Activated T-cell treated with anti-CD3 and anti-CD28 coated beads, Interleukin-2, amount 50 U/mL, for 24 hours (primary cell): ENCODE results near the gene ADGRE2.
"Not testable (repeated sequence)": the region's sequence is repeated elsewhere in the genome, so short reads cannot be mapped to it uniquely, and the experiment has no call there.

ENCODE experiments used
- DNase-seq: peaks from one replicate; pipeline ENCODE4 v3.0.0-alpha.2; 2020
- H3K27ac Mint-ChIP-seq: 2 replicates; pipeline ENCODE4 v1.8.0; 2020; ENCODE audit warnings: mild to moderate bottlenecking, mixed read lengths
- H3K27me3 Mint-ChIP-seq: 2 replicates; pipeline ENCODE4 v1.8.0; 2020; ENCODE audit warnings: mixed read lengths
- H3K36me3 Mint-ChIP-seq: 2 replicates; pipeline ENCODE4 v1.8.0; 2020; ENCODE audit warnings: low read depth, mixed read lengths
- H3K4me1 Mint-ChIP-seq: 2 replicates; pipeline ENCODE4 v1.8.0; 2020; ENCODE audit warnings: low read depth, mixed read lengths
- H3K4me3 Mint-ChIP-seq: 2 replicates; pipeline ENCODE4 v1.8.0; 2020; ENCODE audit warnings: mild to moderate bottlenecking, moderate library complexity, mixed read lengths
- H3K9me3 Mint-ChIP-seq: 2 replicates; pipeline ENCODE4 v1.8.0; 2020; ENCODE audit warnings: mixed read lengths

The ADGRE2 gene

DNA sequence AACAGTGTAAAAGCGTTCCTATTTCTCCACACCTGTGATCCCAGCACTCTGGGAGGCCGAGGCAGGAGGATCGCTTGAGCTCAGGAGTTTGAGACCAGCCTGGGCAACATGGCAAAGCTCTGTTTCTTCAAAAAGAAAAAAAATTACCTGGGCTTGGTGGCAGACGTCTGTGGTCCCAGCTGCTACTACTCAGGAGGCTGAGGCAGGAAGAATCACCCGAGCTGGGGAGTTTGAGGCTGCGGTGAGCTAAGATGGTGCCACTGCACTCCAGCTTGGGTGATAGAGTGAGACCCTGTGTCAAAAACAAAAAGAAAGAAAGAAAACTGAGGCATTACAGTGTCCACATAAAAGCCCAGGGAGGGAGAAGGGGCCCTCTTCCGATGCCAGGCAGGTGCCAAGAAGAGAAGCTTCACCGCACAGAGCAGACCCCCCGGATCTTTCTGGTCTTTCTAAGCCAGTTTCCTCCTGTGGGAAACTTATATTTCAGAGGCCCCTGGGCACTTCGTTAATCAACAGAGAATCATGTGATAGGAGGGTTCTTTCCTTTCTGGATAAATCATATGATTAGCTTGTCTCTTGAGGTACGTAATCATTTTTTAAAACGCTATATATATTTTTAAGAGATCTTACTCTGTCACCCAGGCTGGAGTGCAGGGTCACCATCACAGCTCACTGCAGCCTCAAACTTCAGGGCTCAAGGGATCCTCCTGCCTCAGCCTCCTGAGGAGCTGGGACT is at the start of gene ADGRE2:
Gene ADGRE2, minus strand, starts transcription at position 451 of the 736 bp plus-strand sequence. CDS start 1,804 bp downstream, outside the sequence.
- peaks cover 13% of the 10 kb centered on the region for H3K4me1 Mint-ChIP-seq
- H3K9me3 Mint-ChIP-seq, H3K27ac Mint-ChIP-seq, H3K36me3 Mint-ChIP-seq, DNase-seq, H3K4me3 Mint-ChIP-seq: not testable (repeated sequence)
- H3K27me3 Mint-ChIP-seq: peaks cover 66% of the 10 kb centered on the region

DNA sequence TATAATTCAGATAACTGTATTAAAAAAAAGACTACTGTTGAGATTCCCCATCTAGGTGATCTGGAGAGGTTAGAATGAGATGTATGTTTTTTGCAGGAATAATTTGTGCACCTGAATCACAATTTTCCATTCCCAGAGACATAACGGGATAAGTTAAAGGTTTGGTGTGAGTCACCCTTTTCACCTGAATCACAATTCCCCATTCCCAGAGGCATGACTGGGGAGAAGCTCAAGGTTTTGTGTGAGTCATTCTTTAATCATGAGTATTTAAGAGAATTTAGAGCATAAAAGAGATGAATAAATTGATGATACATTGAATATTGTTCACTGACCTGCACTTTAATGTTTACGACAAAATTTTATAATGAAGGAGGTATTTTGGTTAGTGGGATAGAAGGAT is 47.6 kb upstream of the ADGRE2 start:
- Mint-ChIP-seq H3K27me3 (peaks cover 60% of the 10 kb centered on the region), H3K27ac (no peak overlapping the region), H3K4me3 (no peak overlapping the region), H3K4me1 (no peaks in the 10 kb centered on the region), H3K9me3 (no peaks in the 10 kb centered on the region), H3K36me3 (no peaks in the 10 kb centered on the region)
- no peak for DNase-seq

DNA sequence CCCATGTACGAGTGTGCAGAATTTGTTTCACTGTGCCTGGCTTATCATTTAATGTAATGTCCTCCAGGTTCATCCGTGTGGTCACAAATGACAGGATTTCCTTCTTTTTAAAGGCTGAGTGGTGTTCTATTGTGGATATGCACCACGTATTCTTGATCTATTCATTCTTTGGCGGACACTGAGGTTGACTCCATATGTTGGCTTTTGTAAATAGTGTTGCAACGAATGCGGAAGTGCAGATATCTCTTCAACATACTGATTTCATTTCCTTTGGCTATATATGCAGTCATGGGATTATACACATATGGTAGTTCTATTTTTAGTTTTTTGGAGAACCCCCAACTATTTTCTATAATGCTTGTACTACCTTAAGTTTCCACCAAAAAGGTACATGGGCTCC is 43.6 kb upstream of the ADGRE2 start:
- H3K36me3 Mint-ChIP-seq: no peaks in the 10 kb centered on the region
- DNase-seq: no peak
- no peaks in the 10 kb centered on the region for H3K4me1 Mint-ChIP-seq
- H3K27ac Mint-ChIP-seq: no peak overlapping the region
- no peak overlapping the region for H3K4me3 Mint-ChIP-seq
- H3K9me3 Mint-ChIP-seq: no peaks in the 10 kb centered on the region
- peaks cover 47% of the 10 kb centered on the region for H3K27me3 Mint-ChIP-seq

DNA sequence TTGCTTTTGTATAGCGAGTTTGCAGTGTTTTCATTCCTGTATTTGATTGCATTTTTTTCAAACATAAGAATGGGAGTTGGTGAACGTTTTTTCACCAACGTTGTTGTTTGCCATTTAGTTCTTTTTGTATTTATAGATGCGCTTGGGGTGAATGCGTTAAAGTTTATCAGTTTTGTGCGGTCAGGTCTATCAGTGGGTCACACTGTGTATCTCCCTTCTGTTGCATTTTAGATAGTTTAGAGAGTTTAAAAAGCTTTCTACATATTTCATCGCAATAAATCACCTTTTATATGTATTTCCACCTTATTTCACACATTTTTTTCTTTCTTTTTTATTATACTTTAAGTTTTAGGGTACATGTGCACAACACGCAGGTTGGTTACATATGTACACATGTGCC is 40.2 kb upstream of the ADGRE2 start:
- no peaks in the 10 kb centered on the region for H3K4me1 Mint-ChIP-seq
- H3K9me3 Mint-ChIP-seq: no peaks in the 10 kb centered on the region
- no peak overlapping the region for H3K27ac Mint-ChIP-seq
- H3K4me3 Mint-ChIP-seq: no peak overlapping the region
- peaks cover 15% of the 10 kb centered on the region for H3K27me3 Mint-ChIP-seq
- DNase-seq: no peak
- H3K36me3 Mint-ChIP-seq: no peaks in the 10 kb centered on the region

DNA sequence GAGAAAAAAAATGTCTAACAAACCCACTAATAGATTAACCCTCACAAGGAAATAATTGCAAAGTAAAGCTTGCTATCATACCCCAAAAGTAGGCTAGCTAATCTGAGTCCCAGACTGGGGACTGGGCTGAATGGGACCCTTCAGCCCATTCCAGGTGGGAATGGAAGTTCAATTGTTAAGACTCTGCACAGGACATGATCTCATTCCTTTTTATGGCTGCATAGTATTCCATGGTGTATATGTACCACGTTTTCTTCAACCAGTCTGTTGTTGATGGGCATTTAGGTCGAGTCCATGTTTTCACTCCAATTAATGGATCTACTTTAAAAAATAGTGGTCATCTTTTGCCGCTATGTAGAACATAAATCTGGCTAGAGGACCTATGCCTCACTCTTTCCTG is 38.7 kb upstream of the ADGRE2 start:
- H3K27ac Mint-ChIP-seq: no peak overlapping the region
- H3K36me3 Mint-ChIP-seq: no peaks in the 10 kb centered on the region
- no peak overlapping the region for H3K4me3 Mint-ChIP-seq
- H3K4me1 Mint-ChIP-seq: no peaks in the 10 kb centered on the region
- no peak for DNase-seq
- peaks cover 9% of the 10 kb centered on the region for H3K27me3 Mint-ChIP-seq
- H3K9me3 Mint-ChIP-seq: no peaks in the 10 kb centered on the region

DNA sequence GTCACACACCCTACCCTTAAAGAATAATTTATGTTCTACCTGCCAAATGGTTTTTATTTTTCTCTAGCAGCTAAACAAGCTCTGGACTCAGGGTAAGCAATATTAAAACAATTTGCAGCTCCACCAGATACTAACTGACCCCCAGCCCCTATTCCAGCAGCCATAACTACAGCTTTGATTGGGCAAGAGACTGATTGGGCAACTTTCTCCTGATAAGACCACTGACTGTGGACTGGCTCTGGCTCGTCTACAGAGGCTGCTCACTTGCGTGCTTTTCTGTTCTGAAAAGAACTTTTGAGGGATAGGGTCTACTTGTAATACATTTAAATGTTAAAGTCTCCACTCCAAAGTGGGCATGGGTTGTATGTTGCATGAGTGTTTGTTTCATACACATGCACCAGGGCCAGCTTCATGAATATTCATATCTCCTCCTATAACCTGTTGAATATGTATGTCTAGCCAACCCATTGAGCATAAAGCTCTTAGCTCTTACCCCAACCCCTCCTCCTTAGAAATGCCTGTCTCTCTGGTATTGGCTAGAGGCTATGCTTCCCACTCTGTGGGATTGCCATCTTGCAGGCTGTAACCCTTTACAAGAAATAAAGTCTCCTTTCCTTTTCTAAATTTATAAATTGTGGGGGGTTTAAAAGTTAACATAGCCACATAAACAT is 36.8 kb upstream of the ADGRE2 start:
- no peak overlapping the region for H3K4me3 Mint-ChIP-seq
- no peak for DNase-seq
- H3K4me1 Mint-ChIP-seq: no peaks in the 10 kb centered on the region
- H3K27me3 Mint-ChIP-seq: no peaks in the 10 kb centered on the region
- H3K27ac Mint-ChIP-seq: no peak overlapping the region
- no peaks in the 10 kb centered on the region for H3K9me3 Mint-ChIP-seq
- no peaks in the 10 kb centered on the region for H3K36me3 Mint-ChIP-seq

DNA sequence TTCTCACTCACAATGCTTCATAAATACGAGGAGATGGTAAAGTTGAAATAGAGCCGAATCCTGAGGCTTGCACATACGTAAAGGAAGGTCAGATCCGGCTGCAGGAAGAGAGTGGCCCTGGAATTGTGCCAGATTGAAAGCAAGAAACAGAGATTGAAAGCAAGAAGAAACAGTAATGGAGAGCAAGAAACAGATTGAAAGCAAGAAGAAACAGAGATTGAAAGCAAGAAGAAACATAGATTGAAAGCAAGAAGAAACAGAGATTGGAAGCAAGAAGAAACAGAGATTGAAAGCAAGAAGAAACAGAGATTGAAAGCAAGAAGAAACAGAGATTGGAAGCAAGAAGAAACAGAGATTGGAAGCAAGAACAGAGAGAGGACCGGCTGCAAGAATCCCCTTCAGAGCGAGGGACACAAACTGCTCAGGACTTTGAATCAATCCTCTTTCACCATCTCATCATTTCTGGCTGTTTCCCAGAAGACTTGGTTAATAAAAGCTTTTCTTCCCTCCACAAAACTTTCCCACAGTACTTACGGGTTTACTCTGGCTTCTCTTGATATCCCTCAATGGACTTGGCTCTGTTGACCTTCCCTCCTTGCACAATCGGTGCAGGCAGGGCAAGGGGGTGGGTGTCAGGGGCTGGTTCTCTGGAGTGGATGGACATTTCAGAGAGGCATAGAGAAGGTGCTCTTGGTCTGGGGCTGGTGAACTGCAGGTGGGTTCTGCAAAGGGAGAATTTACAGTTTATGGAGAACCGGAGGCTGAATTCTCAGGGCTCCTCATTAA is 31.1 kb upstream of the ADGRE2 start:
- H3K9me3 Mint-ChIP-seq: no peaks in the 10 kb centered on the region
- peaks cover 10% of the 10 kb centered on the region for H3K27me3 Mint-ChIP-seq
- peaks cover 2% of the 10 kb centered on the region for H3K4me1 Mint-ChIP-seq
- no peak overlapping the region for H3K4me3 Mint-ChIP-seq
- DNase-seq: no peak
- H3K27ac Mint-ChIP-seq: no peak overlapping the region
- H3K36me3 Mint-ChIP-seq: no peaks in the 10 kb centered on the region

DNA sequence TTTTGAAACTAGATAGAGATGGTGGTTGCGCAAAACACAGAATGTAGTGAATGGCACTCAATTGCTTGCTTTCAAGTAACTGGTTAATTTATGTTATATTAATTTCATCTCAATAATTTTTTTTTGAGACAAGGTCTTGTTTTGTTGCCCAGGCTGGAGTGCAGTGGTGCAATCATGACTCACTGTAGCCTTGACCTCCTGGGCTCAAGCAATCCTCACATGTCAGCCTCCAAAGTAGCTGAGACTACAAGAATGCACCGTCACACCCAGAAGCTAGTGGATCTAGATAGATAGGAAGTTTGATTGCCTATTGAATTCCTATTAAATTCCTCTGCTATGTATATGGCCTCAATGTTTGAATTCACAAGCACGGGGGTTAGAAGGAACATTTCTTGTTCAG is 26.4 kb upstream of the ADGRE2 start:
- Mint-ChIP-seq H3K36me3 (no peaks in the 10 kb centered on the region), H3K4me1 (peaks cover 2% of the 10 kb centered on the region), H3K27me3 (peaks cover 16% of the 10 kb centered on the region), H3K27ac (no peak overlapping the region), H3K4me3 (no peak overlapping the region), H3K9me3 (no peaks in the 10 kb centered on the region)
- DNase-seq: no peak

DNA sequence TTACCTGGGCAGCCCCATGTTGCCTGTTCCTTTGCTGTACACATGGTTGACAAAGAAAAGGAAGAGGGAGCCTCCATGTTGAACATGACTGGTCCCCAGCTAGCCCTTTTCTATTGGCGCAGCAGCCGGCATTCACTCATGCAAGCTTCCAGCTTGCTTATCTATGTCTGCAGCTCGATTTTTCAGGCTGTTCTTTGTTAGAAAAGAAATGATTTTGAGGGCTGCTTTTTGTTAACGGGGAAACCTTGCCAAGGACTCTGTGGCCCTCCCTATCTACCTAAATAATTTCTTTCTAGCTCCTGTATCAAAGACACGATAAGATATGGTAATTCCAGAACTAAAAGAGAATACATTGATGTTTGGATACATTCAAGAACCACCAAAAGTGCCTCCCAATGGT is 20.4 kb upstream of the ADGRE2 start:
- no peak overlapping the region for H3K27ac Mint-ChIP-seq
- H3K4me1 Mint-ChIP-seq: peaks cover 1% of the 10 kb centered on the region
- H3K4me3 Mint-ChIP-seq: no peak overlapping the region
- no peak for DNase-seq
- no peaks in the 10 kb centered on the region for H3K9me3 Mint-ChIP-seq
- no peaks in the 10 kb centered on the region for H3K36me3 Mint-ChIP-seq
- peaks cover 23% of the 10 kb centered on the region for H3K27me3 Mint-ChIP-seq

DNA sequence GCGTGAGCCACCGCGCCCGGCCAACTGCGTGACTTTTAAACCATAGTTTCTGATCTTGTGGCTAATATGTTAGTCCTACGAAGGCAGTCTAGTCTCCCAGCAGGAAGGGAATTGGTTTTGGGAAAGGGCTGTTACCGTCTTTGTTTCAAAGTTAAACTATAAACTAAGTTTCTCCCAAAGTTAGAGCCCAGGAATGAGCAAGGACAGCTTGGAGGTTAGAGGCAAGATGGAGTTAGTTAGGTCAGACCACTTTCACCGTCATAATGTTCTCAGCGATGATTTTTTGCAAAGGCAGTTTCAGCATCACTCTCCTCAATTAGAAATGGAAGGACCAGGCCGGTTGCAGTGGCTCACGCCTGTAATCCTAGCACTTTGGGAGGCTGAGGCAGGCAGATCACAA is 17.7 kb upstream of the ADGRE2 start:
- DNase-seq: no peak
- no peaks in the 10 kb centered on the region for H3K36me3 Mint-ChIP-seq
- H3K4me1 Mint-ChIP-seq: peaks cover 1% of the 10 kb centered on the region
- no peak overlapping the region for H3K27ac Mint-ChIP-seq
- no peaks in the 10 kb centered on the region for H3K9me3 Mint-ChIP-seq
- H3K27me3 Mint-ChIP-seq: peaks cover 31% of the 10 kb centered on the region
- H3K4me3 Mint-ChIP-seq: no peak overlapping the region

DNA sequence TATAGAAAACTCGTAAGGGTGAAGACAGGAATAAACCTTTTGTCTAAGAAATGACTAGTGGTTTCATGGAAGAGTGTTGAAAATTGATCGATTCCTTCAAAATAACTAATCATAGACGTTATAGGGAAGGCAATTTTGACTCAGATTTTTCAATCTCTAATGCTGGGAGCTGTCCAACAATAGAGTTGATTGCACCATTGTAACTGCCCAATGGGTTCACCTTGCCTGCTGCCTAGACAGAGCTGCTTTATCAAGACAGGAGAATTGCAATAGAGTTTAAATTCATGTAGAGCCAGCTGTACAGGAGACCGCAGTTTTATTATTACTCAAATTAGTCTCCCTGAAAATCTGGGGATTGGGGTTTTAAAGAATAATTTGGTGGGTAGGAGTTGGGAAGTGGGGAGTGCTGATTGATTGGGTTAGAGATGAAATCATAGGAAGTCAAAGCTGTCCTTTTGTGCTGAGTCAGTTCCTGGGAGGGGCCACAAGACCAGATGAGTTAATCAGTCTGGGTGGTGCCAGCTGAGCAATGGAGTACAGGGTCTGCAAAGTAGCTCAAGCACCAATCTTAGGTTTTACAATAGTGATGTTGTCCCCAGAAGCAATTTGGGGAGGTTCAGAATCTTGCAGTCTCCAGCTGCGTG is 16.8 kb upstream of the ADGRE2 start:
- Mint-ChIP-seq H3K4me3 (no peak overlapping the region), H3K9me3 (no peaks in the 10 kb centered on the region), H3K4me1 (peaks cover 1% of the 10 kb centered on the region), H3K27me3 (peaks cover 31% of the 10 kb centered on the region), H3K27ac (no peak overlapping the region), H3K36me3 (no peaks in the 10 kb centered on the region)
- no peak for DNase-seq

DNA sequence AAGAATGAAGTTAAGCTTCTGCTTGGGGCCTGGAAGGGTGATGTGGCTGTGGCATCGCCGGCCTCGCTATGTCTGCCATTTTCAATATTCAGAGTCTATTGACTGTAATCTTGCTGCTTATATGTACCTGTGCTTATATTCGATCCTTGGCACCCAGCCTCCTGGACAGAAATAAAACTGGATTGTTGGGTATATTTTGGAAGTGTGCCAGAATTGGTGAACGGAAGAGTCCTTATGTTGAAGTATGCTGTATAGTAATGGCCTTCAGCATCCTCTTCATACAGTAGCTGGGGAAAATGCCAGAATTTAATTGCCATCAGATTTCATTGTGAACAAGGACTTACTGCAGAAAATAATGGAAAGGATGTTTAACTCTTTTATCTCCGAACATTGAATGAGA is 13.9 kb upstream of the ADGRE2 start:
- peaks cover 22% of the 10 kb centered on the region for H3K27me3 Mint-ChIP-seq
- not testable (repeated sequence) for H3K27ac Mint-ChIP-seq, DNase-seq, H3K9me3 Mint-ChIP-seq, H3K36me3 Mint-ChIP-seq, H3K4me1 Mint-ChIP-seq, H3K4me3 Mint-ChIP-seq

DNA sequence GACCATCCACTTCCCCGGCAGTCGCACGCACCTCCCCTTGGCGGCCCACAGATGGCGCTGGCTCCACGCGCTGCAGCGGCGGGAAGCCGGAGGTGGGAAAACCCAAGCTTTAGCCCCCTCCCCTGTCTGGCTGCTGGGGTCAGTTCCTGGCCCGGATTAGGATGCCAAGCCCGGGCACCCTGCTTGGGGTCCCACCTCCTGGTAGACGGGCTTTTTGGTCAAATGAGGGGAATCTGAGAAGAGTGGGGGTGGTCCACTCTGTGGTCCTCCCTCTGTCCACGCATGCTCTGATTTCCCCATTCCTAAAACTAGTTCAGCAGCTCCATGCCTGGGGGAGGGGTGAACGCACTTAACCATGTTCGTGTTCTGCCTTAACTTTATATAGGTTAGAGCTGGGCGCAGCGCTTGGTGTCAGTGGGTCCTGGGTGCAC is 8.1 kb upstream of the ADGRE2 start:
- Mint-ChIP-seq H3K4me1 (peaks cover 23% of the 10 kb centered on the region), H3K36me3 (no peaks in the 10 kb centered on the region), H3K27ac (no peak overlapping the region), H3K4me3 (no peak overlapping the region), H3K27me3 (peaks cover 33% of the 10 kb centered on the region), H3K9me3 (no peaks in the 10 kb centered on the region)
- no peak for DNase-seq

DNA sequence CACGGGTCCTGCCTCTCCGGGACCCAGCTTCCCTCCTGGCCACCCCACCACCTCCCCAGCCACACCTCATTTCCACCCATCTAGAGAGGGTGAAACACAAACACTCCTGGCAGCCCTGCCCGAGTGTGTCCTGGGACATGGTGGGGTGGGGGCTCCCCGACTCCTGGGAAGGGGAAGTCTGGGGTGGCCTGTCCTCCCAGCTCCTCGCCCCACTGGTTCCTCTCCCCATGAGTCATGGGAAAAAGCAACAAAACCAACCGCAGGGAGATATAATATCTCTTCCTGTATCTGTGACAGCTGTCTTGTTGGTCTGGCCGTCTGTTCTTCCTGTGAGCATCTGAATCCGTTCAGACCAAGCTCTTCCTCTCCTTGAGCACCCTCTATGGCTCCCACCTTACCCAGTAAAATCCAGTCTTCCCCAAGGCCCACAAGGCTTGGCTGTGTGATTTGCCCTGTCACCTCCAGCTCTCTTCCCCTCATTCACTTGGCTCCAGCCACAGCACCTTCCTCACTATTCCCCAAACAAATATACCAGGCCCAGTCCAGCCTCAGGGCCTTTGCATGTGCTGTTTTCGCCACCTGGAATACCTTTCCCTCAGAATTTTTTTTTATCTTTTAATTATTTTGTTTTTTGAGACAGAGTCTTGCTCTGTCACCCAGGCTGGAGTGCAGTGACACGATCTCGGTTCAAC is 6.9 kb upstream of the ADGRE2 start:
- DNase-seq, H3K9me3 Mint-ChIP-seq, H3K36me3 Mint-ChIP-seq, H3K4me3 Mint-ChIP-seq: not testable (repeated sequence)
- H3K27me3 Mint-ChIP-seq: peaks cover 36% of the 10 kb centered on the region
- H3K4me1 Mint-ChIP-seq: peaks cover 23% of the 10 kb centered on the region
- H3K27ac Mint-ChIP-seq: peak overlapping the region; percentile 56
